NCI-H748 (cell line): ENCODE measurements around the gene MYO5B.

ENCODE experiments used
- DNase-seq: peaks from one replicate; lab custom pipeline; 2025; ENCODE audit not compliant: unreplicated experiment; lab: John Stamatoyannopoulos, UW

MYO5B gene

GRCh38 chr18:50024466-50024865 lies 170.5 kb downstream of the MYO5B start:
- no peak for DNase-seq

DNA sequence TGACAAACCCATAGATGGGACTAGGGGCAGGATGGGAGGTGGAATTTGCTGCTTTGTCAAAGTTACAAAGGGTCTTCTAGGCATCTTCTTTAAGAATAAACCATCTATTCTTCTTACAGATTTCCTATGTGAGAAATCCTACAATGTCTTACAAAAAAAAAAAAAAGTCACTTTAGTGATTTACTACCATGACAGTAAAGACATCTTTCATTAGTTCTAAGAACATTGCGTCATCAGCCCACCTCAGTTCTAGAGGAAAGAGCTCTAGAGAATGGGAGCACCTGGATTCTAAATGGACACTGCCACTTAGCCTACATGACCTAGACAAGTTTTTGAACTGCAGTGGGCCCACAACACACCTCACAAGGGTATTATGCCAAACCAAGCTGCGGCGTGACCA lies 172.0 kb downstream of the MYO5B start:
- DNase-seq = no peak

DNA sequence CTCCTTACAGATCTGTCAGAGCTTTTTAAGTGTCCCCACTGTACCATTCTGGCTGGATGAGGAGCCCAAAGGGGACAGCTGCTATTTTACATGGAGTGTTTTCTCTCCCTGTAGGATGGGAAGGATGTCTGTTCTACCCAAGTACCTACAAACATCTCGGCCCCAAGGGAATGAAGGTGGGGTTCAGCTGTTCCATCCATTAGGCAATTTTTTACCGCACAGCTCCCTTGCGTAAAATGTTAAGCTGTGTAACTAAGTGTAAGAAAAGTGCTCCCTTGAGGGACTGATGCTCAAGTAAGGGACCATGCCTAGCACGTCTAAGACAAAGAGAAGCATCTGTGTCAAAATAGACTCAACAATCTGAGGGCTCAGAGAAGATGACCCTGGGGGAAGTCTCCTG lies 180.3 kb downstream of the MYO5B start:
- DNase-seq = no peak

GRCh38 chr18:50013363-50014138 lies 181.4 kb downstream of the MYO5B start:
- no peak for DNase-seq

- no peak for DNase-seq
Observed at GRCh38 chr18:50011813-50012435, 183.0 kb downstream of the MYO5B start.

DNA sequence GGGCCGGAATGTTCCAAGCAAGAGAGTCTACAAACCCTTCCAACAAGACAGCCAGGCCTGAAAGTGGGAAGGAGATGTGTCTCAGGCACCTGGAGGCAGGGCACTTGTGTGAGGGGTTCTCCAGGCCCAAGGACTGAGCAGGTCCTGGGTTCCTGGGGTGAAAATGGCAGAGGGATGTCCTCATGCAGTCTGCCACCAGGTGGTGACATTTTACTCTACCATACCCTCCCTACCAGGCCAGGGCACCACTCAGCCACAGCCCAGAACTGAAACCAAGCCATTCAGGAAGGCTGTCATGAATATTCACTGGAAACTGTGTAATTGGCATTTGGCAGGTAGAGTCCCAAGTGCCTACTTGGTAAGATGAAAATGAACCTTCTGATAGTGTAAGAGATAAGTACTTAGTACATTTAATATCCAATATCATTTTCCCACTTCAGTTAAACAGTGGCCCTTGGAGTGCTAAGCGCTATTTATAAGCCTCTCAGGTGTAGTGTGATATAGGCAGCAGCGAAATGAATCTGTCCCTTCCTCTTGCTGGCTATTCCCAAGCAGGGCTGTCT lies 185.1 kb downstream of the MYO5B start:
- DNase-seq = peak; percentile 81

- no peak for DNase-seq
Observed at GRCh38 chr18:50008306-50008705, 186.6 kb downstream of the MYO5B start.

GRCh38 chr18:50006470-50007046 lies 188.4 kb downstream of the MYO5B start:
- DNase-seq = peak; percentile 30

- DNase-seq = no peak
Observed at GRCh38 chr18:50004013-50004412, 190.9 kb downstream of the MYO5B start.

DNA sequence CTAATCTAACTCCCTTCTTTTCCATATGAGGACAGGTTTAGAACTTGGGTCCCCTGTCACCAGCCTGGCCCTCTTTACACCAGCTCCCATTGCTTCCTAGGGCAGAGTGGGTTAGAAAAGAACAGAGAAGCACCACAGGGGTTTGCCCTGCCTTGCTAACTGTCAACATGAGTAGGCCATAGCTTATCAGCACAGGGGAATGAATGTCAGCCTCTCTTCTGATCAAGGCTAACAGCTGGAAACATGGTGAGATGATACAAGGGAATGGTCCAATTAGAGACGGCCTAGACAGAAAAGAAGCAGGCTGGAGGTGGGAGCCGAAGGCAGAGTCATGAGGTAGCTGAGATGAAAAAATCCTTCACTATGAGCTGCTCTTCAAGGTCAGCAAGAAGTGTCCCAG lies 192.2 kb downstream of the MYO5B start:
- no peak for DNase-seq

- DNase-seq = no peak
Observed at GRCh38 chr18:50000227-50000626, 194.7 kb downstream of the MYO5B start.

DNA sequence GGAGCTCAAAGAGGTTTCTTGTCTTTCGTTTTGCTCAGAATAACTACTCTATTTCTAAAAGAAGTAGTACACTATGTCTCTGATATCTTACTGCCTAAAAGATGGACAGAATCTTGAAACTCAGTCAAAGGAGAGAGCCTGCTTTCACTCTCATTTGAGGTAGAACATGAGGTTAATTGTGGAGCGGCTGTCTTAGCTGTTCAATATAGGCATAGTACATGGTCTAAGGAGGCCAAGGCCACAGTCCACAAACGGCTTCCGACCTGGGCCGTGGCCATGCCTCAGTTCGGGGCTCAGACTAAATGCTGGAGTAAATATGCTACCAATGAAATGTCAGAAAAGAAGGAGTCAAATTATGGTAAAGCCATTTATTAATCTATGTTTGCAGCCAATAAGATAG lies 195.8 kb downstream of the MYO5B start:
- no peak for DNase-seq

GRCh38 chr18:49997558-49997957 lies 197.4 kb downstream of the MYO5B start:
- no peak for DNase-seq

DNA sequence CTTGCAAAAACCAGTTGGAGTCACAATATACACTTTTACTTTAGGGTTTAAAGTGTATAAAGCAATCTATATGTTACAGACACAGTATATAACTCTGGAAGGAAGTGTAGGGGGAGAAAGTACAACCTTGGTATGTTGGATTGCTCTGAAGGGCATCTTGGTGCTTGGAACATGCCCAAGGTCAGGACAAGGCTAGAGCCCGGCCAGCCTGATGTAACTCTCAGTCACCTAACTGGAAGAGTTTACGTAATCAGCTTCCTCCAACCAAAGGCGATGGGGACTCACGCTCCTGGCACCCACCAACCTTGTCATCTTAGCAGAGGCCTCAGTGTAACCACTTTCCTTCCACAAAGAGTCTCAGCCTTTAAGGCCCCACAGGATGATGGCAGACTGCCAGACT lies 200.5 kb downstream of the MYO5B start:
- no peak for DNase-seq

GRCh38 chr18:49993299-49993698 lies 201.6 kb downstream of the MYO5B start:
- DNase-seq = no peak

DNA sequence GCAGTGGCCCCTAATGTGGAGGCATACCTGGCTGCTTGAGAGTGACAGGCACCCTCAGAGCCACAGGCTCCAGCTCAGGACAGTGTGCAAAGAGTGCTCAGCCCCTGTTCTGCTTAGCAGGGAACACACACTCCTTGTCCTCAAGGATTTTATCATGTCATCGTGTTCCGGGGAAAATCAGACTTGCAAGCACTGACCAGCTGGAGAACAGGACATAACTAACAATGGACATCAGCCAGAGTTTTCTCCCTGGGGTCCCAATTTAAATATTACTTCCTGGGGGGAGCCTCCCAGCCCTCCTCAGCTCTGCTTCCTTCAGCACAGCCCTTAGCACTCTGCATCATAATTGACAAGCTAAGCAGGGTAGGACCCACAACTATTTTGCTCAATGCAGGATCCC lies 206.2 kb downstream of the MYO5B start:
- DNase-seq = no peak

DNA sequence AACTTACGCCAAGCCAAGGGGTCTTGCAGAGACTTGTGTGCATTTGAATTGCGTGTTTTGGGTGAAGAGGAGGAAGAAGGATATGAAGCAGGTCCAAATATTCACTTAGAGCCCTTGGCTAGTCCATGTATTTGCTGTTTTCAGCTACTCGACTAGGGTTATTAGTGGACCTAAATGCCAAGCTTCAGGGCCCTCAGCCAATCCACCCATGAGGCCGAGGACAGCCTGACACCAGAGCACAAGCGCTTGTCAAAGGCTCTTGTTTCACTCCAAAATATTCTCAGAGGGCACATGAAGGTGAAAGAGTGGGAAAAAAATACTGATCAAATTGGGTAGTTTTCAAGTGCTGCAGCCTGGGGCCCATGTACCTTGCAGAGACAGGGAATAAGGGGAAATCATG lies 206.8 kb downstream of the MYO5B start:
- DNase-seq = no peak

DNA sequence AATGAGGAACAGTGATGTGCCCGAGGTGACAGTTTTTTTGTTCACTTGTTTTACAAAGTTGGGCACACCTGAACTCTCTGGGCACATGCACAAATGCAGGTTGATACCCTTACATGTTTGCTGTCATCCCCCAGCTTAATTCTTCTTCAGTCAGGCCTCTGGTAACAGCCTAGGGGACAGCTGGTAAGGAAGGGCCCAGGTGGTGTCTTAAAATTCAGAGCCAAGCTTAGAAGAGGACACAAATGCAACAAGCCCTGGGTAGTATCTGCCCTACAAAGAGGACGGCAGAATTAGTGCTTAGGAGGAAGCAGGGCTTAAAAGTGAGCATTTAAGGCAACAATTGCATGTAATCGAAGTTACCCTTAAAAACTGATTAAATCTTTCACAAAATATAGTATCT lies 209.7 kb downstream of the MYO5B start:
- no peak for DNase-seq

GRCh38 chr18:49980896-49981295 lies 214.1 kb downstream of the MYO5B start:
- DNase-seq = no peak

- DNase-seq = no peak
Observed at GRCh38 chr18:49976795-49977560, 218.0 kb downstream of the MYO5B start.

DNA sequence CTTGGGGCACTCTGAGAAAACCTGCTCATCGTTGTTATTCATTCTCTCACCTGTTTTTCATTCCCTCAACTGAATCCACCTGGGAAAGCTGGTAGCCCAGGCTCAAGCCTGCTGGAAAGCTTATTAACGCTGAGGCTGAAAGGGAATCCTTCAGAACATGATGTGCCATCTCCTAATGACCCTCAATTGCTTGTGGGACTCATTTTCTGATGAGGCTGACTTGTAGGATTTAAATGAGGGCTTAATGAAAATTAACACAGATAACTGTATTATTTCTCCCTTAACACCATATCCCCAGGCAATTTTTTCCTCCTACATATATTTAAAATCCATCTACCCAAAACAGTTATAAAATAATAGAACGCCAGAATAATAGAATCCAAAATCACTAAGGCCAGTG lies 218.9 kb downstream of the MYO5B start:
- no peak for DNase-seq
